Measurements from ENCODE around the gene FADS6. TPM values are rescaled to one million over a fixed set of nuclear protein-coding genes. Genes with fewer than 3 reads are reported as not detected.

FADS6 gene
- total and polyA plus RNA-seq, 2 experiments from 2014 or later = 0.42 to 0.73 TPM

DNA sequence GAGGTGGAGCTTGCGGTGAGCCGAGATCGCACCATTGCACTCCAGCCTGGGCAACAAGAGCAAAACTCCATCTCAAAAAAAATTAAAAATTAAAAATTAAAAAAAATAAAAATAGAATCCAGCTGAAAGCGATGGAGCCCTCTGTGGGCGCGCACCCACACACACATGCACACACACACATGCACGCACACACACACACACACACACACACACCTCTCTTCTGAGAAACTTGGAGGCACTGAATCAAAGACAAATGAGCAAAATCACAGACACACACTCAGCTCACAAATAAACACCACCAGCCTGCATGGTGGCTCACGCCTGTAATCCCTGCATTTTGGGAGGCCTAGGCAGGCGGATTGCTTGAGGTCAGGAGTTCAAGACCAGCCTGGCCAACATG is 9.6 kb upstream of the FADS6 start:
- Histone ChIP-seq H4K20me1 (replicated peaks; ENCODE audit: insufficient read depth) (no peaks in the 10 kb centered on the region), H3K79me2 (replicated peaks; ENCODE audit: insufficient read depth) (no peaks in the 10 kb centered on the region), H3K27me3 (ENCODE audit: insufficient read depth) (no peaks in the 10 kb centered on the region), H3K27ac (ENCODE audit: low read depth) (no peak overlapping the region), H3K4me3 (no peak overlapping the region), H3K4me2 (no peak overlapping the region), H2AFZ (no peak overlapping the region), H3K9me2 (ENCODE audit: insufficient read depth) (no peaks in the 10 kb centered on the region), H3K36me3 (ENCODE audit: insufficient read depth) (no peaks in the 10 kb centered on the region), H3F3A (replicated peaks; ENCODE audit: low read depth) (no peaks in the 10 kb centered on the region), H3K4me1 (ENCODE audit: insufficient read depth) (no peaks in the 10 kb centered on the region; the same call in 1 of the 2 replicates)
- H3K4me3 Mint-ChIP-seq = no peak overlapping the region
- H3K4me1 Mint-ChIP-seq = peaks cover 6% of the 10 kb centered on the region
- peaks cover 8% of the 10 kb centered on the region for H3K27me3 Mint-ChIP-seq (ENCODE audit: insufficient read depth, low read depth, poor library complexity)
- DNase-seq (ENCODE audit: low spot score) = no peak
- ATAC-seq = no peak
- H3K36me3 Mint-ChIP-seq (ENCODE audit: low read depth) = peaks cover 3% of the 10 kb centered on the region; the same call in 1 of the 3 replicates
- TF ChIP-seq, protein P1, sequence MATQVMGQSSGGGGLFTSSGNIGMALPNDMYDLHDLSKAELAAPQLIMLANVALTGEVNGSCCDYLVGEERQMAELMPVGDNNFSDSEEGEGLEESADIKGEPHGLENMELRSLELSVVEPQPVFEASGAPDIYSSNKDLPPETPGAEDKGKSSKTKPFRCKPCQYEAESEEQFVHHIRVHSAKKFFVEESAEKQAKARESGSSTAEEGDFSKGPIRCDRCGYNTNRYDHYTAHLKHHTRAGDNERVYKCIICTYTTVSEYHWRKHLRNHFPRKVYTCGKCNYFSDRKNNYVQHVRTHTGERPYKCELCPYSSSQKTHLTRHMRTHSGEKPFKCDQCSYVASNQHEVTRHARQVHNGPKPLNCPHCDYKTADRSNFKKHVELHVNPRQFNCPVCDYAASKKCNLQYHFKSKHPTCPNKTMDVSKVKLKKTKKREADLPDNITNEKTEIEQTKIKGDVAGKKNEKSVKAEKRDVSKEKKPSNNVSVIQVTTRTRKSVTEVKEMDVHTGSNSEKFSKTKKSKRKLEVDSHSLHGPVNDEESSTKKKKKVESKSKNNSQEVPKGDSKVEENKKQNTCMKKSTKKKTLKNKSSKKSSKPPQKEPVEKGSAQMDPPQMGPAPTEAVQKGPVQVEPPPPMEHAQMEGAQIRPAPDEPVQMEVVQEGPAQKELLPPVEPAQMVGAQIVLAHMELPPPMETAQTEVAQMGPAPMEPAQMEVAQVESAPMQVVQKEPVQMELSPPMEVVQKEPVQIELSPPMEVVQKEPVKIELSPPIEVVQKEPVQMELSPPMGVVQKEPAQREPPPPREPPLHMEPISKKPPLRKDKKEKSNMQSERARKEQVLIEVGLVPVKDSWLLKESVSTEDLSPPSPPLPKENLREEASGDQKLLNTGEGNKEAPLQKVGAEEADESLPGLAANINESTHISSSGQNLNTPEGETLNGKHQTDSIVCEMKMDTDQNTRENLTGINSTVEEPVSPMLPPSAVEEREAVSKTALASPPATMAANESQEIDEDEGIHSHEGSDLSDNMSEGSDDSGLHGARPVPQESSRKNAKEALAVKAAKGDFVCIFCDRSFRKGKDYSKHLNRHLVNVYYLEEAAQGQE (IDR thresholded peaks at IDR 0.05; ENCODE audit: unreplicated experiment) = no peak
- TF ChIP-seq STAT1 (IDR thresholded peaks at IDR 0.05; ENCODE audit: unreplicated experiment) (no peak), EZH2phosphoT487 (IDR thresholded peaks at IDR 0.05; ENCODE audit: unreplicated experiment) (no peak)
- no peak overlapping the region for H3K27ac Mint-ChIP-seq
- peaks cover 5% of the 10 kb centered on the region; the same call in 2 of the 3 replicates for H3K9me3 Mint-ChIP-seq

DNA sequence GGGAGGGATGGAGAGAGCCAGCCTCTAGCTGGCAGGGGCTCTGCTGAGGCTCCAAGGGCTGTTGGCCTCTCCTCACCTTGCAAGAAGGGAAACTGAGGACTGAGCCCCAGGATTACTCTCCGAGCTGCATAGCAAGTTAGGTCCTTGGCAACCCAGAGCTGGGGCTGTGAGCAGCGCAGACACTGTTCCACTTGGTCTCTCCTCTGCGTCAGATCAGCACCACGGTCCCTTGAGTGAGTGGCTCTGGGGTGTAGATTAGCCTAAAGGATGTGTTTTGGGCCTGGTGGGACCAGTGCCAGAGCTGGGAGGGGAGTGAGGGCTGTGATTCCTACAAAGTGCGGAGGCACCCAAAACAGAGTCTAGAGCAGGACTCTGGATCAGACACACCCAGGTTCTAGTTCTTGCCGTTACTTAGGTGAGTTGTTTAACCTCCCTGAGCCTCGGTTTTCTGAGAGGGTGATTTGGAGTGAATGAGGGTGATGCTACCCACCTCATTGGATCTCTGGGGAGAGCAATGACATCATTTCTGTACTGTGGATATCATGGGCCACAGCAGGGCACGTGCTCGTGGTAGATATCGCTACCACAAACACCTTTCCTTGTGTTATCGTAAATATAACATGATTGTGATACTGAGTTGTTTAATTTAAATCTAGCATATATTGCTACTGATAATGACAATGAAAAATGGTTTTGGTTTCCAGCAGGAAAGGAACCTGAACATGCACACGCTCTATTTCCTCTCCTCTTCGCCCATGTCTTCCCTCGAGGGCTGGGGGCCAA is 8.1 kb upstream of the FADS6 start:
- H3K4me3 Mint-ChIP-seq = no peak overlapping the region; the same call in 2 of the 3 replicates
- peaks cover 2% of the 10 kb centered on the region; the same call in 1 of the 3 replicates for H3K36me3 Mint-ChIP-seq (ENCODE audit: low read depth)
- Histone ChIP-seq H4K20me1 (replicated peaks; ENCODE audit: insufficient read depth) (no peaks in the 10 kb centered on the region), H3K4me1 (ENCODE audit: insufficient read depth) (no peaks in the 10 kb centered on the region; the same call in 1 of the 2 replicates), H3K79me2 (replicated peaks; ENCODE audit: insufficient read depth) (no peaks in the 10 kb centered on the region), H3K27ac (ENCODE audit: low read depth) (no peak overlapping the region), H3K4me3 (no peak overlapping the region), H3K9me2 (ENCODE audit: insufficient read depth) (no peaks in the 10 kb centered on the region), H2AFZ (no peak overlapping the region), H3K27me3 (ENCODE audit: insufficient read depth) (peaks cover 9% of the 10 kb centered on the region; the same call in 1 of the 2 replicates), H3F3A (replicated peaks; ENCODE audit: low read depth) (no peaks in the 10 kb centered on the region), H3K4me2 (no peak overlapping the region), H3K36me3 (ENCODE audit: insufficient read depth) (no peaks in the 10 kb centered on the region)
- DNase-seq (ENCODE audit: low spot score) = no peak
- ATAC-seq = no peak
- H3K27ac Mint-ChIP-seq = no peak overlapping the region
- peaks cover 11% of the 10 kb centered on the region for H3K27me3 Mint-ChIP-seq (ENCODE audit: insufficient read depth, low read depth, poor library complexity)
- H3K4me1 Mint-ChIP-seq = peaks cover 4% of the 10 kb centered on the region; the same call in 2 of the 3 replicates
- peaks cover 4% of the 10 kb centered on the region; the same call in 2 of the 3 replicates for H3K9me3 Mint-ChIP-seq
- no peak for TF ChIP-seq NANOG (IDR thresholded peaks at IDR 0.05; ENCODE audit: borderline replicate concordance)
- no peak for TF ChIP-seq POLR2AphosphoS5 (IDR thresholded peaks at IDR 0.05; ENCODE audit: low read depth)
- TF ChIP-seq, protein P1 (IDR thresholded peaks at IDR 0.05; ENCODE audit: unreplicated experiment) = no peak
- TF ChIP-seq, protein P2, sequence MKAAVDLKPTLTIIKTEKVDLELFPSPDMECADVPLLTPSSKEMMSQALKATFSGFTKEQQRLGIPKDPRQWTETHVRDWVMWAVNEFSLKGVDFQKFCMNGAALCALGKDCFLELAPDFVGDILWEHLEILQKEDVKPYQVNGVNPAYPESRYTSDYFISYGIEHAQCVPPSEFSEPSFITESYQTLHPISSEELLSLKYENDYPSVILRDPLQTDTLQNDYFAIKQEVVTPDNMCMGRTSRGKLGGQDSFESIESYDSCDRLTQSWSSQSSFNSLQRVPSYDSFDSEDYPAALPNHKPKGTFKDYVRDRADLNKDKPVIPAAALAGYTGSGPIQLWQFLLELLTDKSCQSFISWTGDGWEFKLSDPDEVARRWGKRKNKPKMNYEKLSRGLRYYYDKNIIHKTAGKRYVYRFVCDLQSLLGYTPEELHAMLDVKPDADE (IDR thresholded peaks at IDR 0.05) = no peak

All from GM23338 (cell line).